Right lung (tissue), 5 donors: Measurements from ENCODE around the gene CREB3L4. TPM values are rescaled to one million over a fixed set of nuclear protein-coding genes. Genes with fewer than 3 reads are reported as not detected.

ENCODE experiments used
- polyA plus RNA-seq, 5 donors: library from polyadenylated mRNA; unstranded; fragments of 120-200 nt; gene quantifications; one replicate each; pipeline versions ENCODE4 v1.2.1 to v1.2.3, GENCODE V29; 2013; ENCODE audit warnings: inconsistent platforms in 1 of 5, low replicate concordance in 1 of 5; ENCODE audit not compliant: insufficient read length in 5 of 5, insufficient read depth in 1 of 5

Gene CREB3L4
- polyA plus RNA-seq, 5 donors = 34.9 to 44.9 (median 40.1) TPM

Other genes with a start within 250 kb of the CREB3L4 start
- 100 to 1,000 TPM in 4 of 5 donors, 10 to 100 TPM in 1; 98.2 to 130 (median 104) TPM for gene INTS3, start 239.9 kb upstream of the CREB3L4 start, polyA plus RNA-seq
- gene SLC27A3, start 192.5 kb upstream of the CREB3L4 start, polyA plus RNA-seq = 10 to 100 TPM; 33.3 to 47.9 (median 41.6) TPM
- 10 to 100 TPM; 23.4 to 34.0 (median 28.7) TPM for gene GATAD2B, start 44.9 kb upstream of the CREB3L4 start, polyA plus RNA-seq
- 10 to 100 TPM; 37.1 to 53.7 (median 46.2) TPM for gene DENND4B, start 21.2 kb upstream of the CREB3L4 start, polyA plus RNA-seq
- gene CRTC2, start 9.3 kb upstream of the CREB3L4 start, polyA plus RNA-seq = 10 to 100 TPM; 38.8 to 64.2 (median 50.4) TPM
- 10 to 100 TPM; 57.6 to 72.1 (median 66.1) TPM for gene SLC39A1, start 4.4 kb upstream of the CREB3L4 start, polyA plus RNA-seq
- 100 to 1,000 TPM in 1 of 5 donors, 10 to 100 TPM in 4; 81.7 to 104 (median 90.1) TPM for gene JTB, start 9.8 kb downstream of the CREB3L4 start, polyA plus RNA-seq
- gene RAB13, start 18.4 kb downstream of the CREB3L4 start, polyA plus RNA-seq = 100 to 1,000 TPM; 145 to 175 (median 155) TPM
- 1,000 to 10,000 TPM; 3,493 to 4,788 (median 3,660) TPM for gene RPS27, start 22.9 kb downstream of the CREB3L4 start, polyA plus RNA-seq
- gene NUP210L, start 187.2 kb downstream of the CREB3L4 start, polyA plus RNA-seq = under 1 TPM; 0.09 to 0.18 (median 0.14) TPM
- gene TPM3, start 224.2 kb downstream of the CREB3L4 start, polyA plus RNA-seq = 100 to 1,000 TPM; 234 to 271 (median 253) TPM
- gene CFAP141, start 238.4 kb downstream of the CREB3L4 start, polyA plus RNA-seq = 1 to 10 TPM in 4 of 5 donors, not detected in 1; 2.7 to 6.5 (median 3.8) TPM